Measurements from ENCODE around the gene SPEG.
"Not testable (repeated sequence)": the region's sequence is repeated elsewhere in the genome, so short reads cannot be mapped to it uniquely, and the experiment has no call there.

The SPEG gene

DNA sequence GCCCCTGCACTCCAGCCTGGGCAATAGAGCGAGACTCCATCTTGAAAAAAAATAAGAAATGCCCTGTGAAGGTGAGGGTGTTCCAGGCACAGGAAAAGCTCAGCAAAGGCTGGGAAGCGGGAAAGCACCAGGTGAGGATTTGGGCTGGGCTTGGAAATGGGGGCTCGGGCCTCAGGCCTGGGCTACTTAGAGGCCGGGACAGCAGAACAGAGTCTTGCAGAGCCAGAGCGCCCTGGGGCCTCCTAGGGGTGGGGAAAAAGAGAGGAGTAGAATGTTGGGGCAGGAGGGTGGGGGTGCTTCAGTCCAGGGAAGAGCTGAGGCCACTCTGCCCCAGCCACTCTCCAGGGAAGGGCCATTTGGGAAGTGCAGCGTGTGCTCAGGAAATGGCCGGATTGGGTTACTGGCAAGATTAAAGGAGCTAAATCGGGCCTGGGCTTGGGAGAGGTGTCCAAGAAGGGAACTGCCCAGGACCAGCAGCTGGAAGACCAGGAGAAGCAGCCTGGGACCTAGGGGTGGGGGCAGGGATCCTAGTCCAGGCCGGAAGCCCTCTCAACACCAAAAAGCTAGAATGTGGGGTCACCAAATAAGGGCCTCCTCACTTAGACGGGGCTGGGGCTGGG is 30.2 kb upstream of the SPEG start:
- ChIA-PET POLR2A (ENCODE audit: low non-redundant PET) (interaction anchor here (1.0 kb wide), 1 partner anchor 15 kb away, joined by 3 read pairs; no protein-coding TSS in a partner anchor), CTCF (interaction anchor here (0.5 to 5.4 kb wide), 6 partner anchors 44 to 316 kb away, joined by 3 to 96 read pairs (median 4); no protein-coding TSS in a partner anchor)
- no peak overlapping the region for H3K27ac ChIP-seq
- no peak for DNase-seq (ENCODE audit: low spot score)
- TF ChIP-seq, protein P1, sequence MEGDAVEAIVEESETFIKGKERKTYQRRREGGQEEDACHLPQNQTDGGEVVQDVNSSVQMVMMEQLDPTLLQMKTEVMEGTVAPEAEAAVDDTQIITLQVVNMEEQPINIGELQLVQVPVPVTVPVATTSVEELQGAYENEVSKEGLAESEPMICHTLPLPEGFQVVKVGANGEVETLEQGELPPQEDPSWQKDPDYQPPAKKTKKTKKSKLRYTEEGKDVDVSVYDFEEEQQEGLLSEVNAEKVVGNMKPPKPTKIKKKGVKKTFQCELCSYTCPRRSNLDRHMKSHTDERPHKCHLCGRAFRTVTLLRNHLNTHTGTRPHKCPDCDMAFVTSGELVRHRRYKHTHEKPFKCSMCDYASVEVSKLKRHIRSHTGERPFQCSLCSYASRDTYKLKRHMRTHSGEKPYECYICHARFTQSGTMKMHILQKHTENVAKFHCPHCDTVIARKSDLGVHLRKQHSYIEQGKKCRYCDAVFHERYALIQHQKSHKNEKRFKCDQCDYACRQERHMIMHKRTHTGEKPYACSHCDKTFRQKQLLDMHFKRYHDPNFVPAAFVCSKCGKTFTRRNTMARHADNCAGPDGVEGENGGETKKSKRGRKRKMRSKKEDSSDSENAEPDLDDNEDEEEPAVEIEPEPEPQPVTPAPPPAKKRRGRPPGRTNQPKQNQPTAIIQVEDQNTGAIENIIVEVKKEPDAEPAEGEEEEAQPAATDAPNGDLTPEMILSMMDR (conservative IDR thresholded peaks at IDR 0.05; ENCODE audit: low read depth): no peak

DNA sequence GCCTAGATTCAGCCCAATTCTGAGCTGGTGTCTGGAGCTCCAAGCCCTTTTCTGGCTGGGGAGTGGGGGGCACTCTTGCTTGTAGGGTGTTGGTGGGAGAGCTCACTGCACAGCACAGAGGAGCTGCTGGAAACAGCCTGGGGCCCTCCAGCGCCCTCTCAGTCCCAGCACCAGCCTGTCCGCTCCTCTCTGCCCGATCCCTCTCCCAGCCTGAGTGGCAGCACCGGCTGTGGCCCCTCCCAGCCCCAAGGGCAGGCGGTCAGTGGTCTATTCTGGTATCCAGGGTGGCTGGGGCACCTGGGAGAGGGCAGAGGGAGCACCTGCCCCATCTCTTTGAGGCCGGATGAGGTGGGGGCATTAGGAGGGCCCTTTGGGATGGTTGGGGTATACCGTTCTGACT is 29.7 kb upstream of the SPEG start:
- ChIA-PET POLR2A (ENCODE audit: low non-redundant PET) (no interaction called here), CTCF (interaction anchor here (0.8 to 5.4 kb wide), 3 partner anchors 54 to 125 kb away, joined by 3 to 96 read pairs (median 3); no protein-coding TSS in a partner anchor)
- no peak overlapping the region for H3K27ac ChIP-seq
- TF ChIP-seq, protein P1 (conservative IDR thresholded peaks at IDR 0.05; ENCODE audit: low read depth): no peak
- no peak for DNase-seq (ENCODE audit: low spot score)

GRCh38 chr2:219405451-219405850 is 29.2 kb upstream of the SPEG start:
- no peak overlapping the region for H3K27ac ChIP-seq
- TF ChIP-seq, protein P1 (conservative IDR thresholded peaks at IDR 0.05; ENCODE audit: low read depth): no peak
- ChIA-PET CTCF (interaction anchor here (5.4 kb wide), 1 partner anchor 125 kb away, joined by 96 read pairs; no protein-coding TSS in a partner anchor), POLR2A (ENCODE audit: low non-redundant PET) (no interaction called here)
- DNase-seq (ENCODE audit: low spot score): no peak

- H3K27ac ChIP-seq: no peak overlapping the region
- TF ChIP-seq, protein P1 (conservative IDR thresholded peaks at IDR 0.05; ENCODE audit: low read depth): no peak
- CTCF ChIA-PET: no interaction called here
- no peak for DNase-seq (ENCODE audit: low spot score)
- POLR2A ChIA-PET (ENCODE audit: low non-redundant PET): no interaction called here
Measured at GRCh38 chr2:219405958-219406860, 28.4 kb upstream of the SPEG start.

DNA sequence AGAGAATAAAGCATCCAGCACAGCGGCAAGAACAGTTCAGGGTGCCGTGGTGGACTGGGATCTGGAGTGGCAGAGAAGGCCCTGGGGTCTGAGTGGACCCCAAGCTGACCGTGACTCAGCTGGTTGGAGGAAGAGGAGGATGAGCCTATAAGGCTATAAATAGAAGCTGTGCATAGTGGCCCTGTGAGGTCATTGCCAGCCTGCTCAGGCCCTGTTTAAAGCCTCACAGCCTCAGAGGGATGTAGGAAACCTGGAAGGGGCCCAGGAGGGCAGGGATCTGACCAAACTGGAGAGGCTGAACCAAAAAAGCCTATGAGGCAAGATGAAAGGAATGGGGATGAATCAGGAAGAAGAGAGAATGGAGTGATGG is 27.8 kb upstream of the SPEG start:
- no peak overlapping the region for H3K27ac ChIP-seq

GRCh38 chr2:219407343-219407742 is 27.3 kb upstream of the SPEG start:
- DNase-seq (ENCODE audit: low spot score); POLR2A ChIA-PET (ENCODE audit: low non-redundant PET); H3K27ac ChIP-seq: not testable (repeated sequence)
- CTCF ChIA-PET: interaction anchor here (0.6 kb wide), 1 partner anchor 76 kb away, joined by 10 read pairs; no protein-coding TSS in a partner anchor

More for the DNA sequence above, 27.8 kb upstream of the SPEG start:
- ChIA-PET CTCF (no interaction called here), POLR2A (ENCODE audit: low non-redundant PET) (no interaction called here)
- TF ChIP-seq, protein P1 (conservative IDR thresholded peaks at IDR 0.05; ENCODE audit: low read depth): no peak
- DNase-seq (ENCODE audit: low spot score): no peak

DNA sequence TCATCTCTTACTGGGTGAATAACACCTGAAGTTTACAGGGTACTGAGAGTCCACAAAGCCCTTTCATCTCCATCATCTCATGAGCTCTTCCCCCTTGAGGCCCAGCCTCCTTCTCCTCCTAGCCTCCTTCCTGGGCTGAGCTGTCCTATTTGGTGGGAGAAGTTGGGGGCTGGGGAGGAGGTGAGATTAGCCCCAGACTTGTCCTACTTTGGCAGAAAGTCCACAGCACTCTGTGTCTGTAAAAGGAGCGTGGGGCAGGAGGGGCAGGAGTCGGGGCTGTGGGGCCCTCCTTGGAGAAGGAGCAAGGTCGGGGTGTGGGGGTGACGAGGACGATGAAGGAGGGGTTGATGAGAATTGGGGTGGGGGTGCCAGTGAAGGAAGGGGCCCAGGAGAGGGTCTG is 26.4 kb upstream of the SPEG start:
- TF ChIP-seq, protein P1 (conservative IDR thresholded peaks at IDR 0.05; ENCODE audit: low read depth): no peak
- ChIA-PET POLR2A (ENCODE audit: low non-redundant PET) (no interaction called here), CTCF (no interaction called here)
- DNase-seq (ENCODE audit: low spot score): no peak
- H3K27ac ChIP-seq: no peak overlapping the region
